Smooth muscle cell (in vitro differentiated cells): ENCODE measurements around the gene ST7L. TPM values are rescaled to one million over a fixed set of nuclear protein-coding genes. Genes with fewer than 3 reads are reported as not detected.

ENCODE experiments used
- DNase-seq: peaks from one replicate; lab custom pipeline; 2025; ENCODE audit not compliant: unreplicated experiment; lab: John Stamatoyannopoulos, UW
- H2AFZ ChIP-seq: fragments of 200-600 bp; sonication (generic); 2 replicates; pipeline ENCODE4 v1.6.0; 2016; ENCODE audit warnings: antibody characterized with exemption, low read depth, mild to moderate bottlenecking
- H3F3A ChIP-seq: fragments of 200-600 bp; sonication (generic); 2 replicates; pipeline ENCODE4 v1.6.0; 2017; ENCODE audit warnings: antibody characterized with exemption, low read depth
- H3K27ac ChIP-seq: fragments of 200-600 bp; sonication (generic); 2 replicates; pipeline ENCODE4 v1.5.1; 2016; ENCODE audit warnings: low read depth, mild to moderate bottlenecking
- H3K27me3 ChIP-seq: fragments of 200-600 bp; sonication (generic); 2 replicates; pipeline ENCODE4 v1.6.1; 2016; ENCODE audit warnings: low read depth, mild to moderate bottlenecking
- H3K36me3 ChIP-seq: fragments of 200-600 bp; sonication (generic); 2 replicates; pipeline ENCODE4 v1.5.1; 2016; ENCODE audit warnings: low read depth
- H3K4me1 ChIP-seq: fragments of 200-600 bp; sonication (generic); 2 replicates; pipeline ENCODE4 v1.5.1; 2016; ENCODE audit warnings: low read depth
- H3K4me2 ChIP-seq: fragments of 200-600 bp; sonication (generic); 2 replicates; pipeline ENCODE4 v1.6.0; 2016; ENCODE audit warnings: mild to moderate bottlenecking
- H3K4me3 ChIP-seq: fragments of 200-600 bp; sonication (generic); 2 replicates; pipeline ENCODE4 v1.5.1; 2016; ENCODE audit warnings: mild to moderate bottlenecking
- H3K79me2 ChIP-seq: fragments of 200-600 bp; sonication (generic); 2 replicates; pipeline ENCODE4 v1.6.0; 2016; ENCODE audit warnings: low read depth, mild to moderate bottlenecking
- H3K9ac ChIP-seq: fragments of 200-600 bp; sonication (generic); 2 replicates; pipeline ENCODE4 v1.6.0; 2016; ENCODE audit warnings: low read depth
- H3K9me3 ChIP-seq: fragments of 200-600 bp; sonication (generic); replicated peaks from 2 replicates; pipeline ENCODE4 v1.5.1; 2016; ENCODE audit warnings: low read depth
- H4K20me1 ChIP-seq: fragments of 200-600 bp; sonication (generic); 2 replicates; pipeline ENCODE4 v1.6.0; 2016; ENCODE audit warnings: low read depth
- WGBS: methylation state at CpG from one replicate; pipeline ENCODE4 v1.1.7; 2016; ENCODE audit warnings: low lambda C conversion rate; 5-methylcytosine and 5-hydroxymethylcytosine counted together
- polyA plus RNA-seq: library from polyadenylated mRNA; unstranded; fragments of >200 nt; fragmentation: Nextera tagmentation; extraction: Ambion mirVana; gene quantifications from 2 replicates; pipeline ENCODE4 v1.2.1, GENCODE V29; 2016
- total RNA-seq: library from RNA; depleted of rRNA; stranded (reverse); fragments of >200 nt; gene quantifications from 2 replicates; pipeline ENCODE4 v1.2.3, GENCODE V29; 2014
- TF ChIP-seq, protein P1 (sequence below): fragments of 200-600 bp; sonication (generic); IDR thresholded peaks from 2 replicates; pipeline ENCODE4 v1.5.1; 2017; ENCODE audit warnings: borderline replicate concordance, mild to moderate bottlenecking, antibody characterized with exemption; ENCODE audit not compliant: insufficient read depth, poor library complexity, severe bottlenecking

ST7L gene
- total and polyA plus RNA-seq, 2 experiments from 2014 or later, result 11.8 to 28.0 TPM

DNA sequence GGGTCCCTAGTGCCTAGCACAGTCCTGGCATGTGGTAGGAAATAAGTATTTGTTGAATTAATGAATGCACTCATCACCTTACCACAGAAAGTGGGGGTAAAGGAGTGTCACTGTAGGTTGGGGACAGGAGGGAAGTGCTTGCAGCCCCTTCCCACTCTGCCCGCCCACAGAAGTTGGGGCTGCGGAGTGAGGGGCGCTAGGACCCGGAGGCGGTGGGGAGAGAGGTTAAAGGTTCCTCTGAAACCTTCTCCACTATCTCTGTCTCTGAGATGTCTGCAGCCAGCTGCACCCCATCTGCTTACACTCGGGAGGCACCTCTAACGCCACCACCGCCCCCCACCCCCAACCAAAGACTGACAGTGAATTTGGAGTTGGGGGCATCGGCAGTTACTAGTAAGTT, 111.6 kb downstream of the ST7L start:
- 59% methylated on average over 9 of the region's 9 CpGs for WGBS
- H3K4me3 ChIP-seq, result no peak overlapping the region
- H3K9ac ChIP-seq, result no peak overlapping the region
- H3K36me3 ChIP-seq, result no peaks in the 10 kb centered on the region
- TF ChIP-seq, protein P1, sequence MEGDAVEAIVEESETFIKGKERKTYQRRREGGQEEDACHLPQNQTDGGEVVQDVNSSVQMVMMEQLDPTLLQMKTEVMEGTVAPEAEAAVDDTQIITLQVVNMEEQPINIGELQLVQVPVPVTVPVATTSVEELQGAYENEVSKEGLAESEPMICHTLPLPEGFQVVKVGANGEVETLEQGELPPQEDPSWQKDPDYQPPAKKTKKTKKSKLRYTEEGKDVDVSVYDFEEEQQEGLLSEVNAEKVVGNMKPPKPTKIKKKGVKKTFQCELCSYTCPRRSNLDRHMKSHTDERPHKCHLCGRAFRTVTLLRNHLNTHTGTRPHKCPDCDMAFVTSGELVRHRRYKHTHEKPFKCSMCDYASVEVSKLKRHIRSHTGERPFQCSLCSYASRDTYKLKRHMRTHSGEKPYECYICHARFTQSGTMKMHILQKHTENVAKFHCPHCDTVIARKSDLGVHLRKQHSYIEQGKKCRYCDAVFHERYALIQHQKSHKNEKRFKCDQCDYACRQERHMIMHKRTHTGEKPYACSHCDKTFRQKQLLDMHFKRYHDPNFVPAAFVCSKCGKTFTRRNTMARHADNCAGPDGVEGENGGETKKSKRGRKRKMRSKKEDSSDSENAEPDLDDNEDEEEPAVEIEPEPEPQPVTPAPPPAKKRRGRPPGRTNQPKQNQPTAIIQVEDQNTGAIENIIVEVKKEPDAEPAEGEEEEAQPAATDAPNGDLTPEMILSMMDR, result no peak
- no peaks in the 10 kb centered on the region for H4K20me1 ChIP-seq
- H3K9me3 ChIP-seq, result no peaks in the 10 kb centered on the region
- no peaks in the 10 kb centered on the region for H3F3A ChIP-seq
- no peak for DNase-seq
- no peak overlapping the region for H2AFZ ChIP-seq
- no peaks in the 10 kb centered on the region for H3K79me2 ChIP-seq
- peak overlapping the region; percentile 85 for H3K4me2 ChIP-seq
- H3K27ac ChIP-seq, result no peak overlapping the region
- peaks cover 18% of the 10 kb centered on the region for H3K4me1 ChIP-seq
- H3K27me3 ChIP-seq, result peaks cover 71% of the 10 kb centered on the region

GRCh38 chr1:112506731-112507130, 112.2 kb downstream of the ST7L start:
- Histone ChIP-seq H3K27me3 (peaks cover 71% of the 10 kb centered on the region), H3K9ac (no peak overlapping the region), H2AFZ (no peak overlapping the region), H3K4me3 (no peak overlapping the region), H3K9me3 (no peaks in the 10 kb centered on the region), H3F3A (no peaks in the 10 kb centered on the region), H3K4me1 (peaks cover 21% of the 10 kb centered on the region), H3K4me2 (no peak overlapping the region), H3K79me2 (no peaks in the 10 kb centered on the region), H4K20me1 (no peaks in the 10 kb centered on the region), H3K27ac (no peak overlapping the region), H3K36me3 (no peaks in the 10 kb centered on the region)
- DNase-seq, result no peak
- WGBS, result 93% methylated on average over 8 of the region's 8 CpGs
- TF ChIP-seq, protein P1, result no peak

DNA sequence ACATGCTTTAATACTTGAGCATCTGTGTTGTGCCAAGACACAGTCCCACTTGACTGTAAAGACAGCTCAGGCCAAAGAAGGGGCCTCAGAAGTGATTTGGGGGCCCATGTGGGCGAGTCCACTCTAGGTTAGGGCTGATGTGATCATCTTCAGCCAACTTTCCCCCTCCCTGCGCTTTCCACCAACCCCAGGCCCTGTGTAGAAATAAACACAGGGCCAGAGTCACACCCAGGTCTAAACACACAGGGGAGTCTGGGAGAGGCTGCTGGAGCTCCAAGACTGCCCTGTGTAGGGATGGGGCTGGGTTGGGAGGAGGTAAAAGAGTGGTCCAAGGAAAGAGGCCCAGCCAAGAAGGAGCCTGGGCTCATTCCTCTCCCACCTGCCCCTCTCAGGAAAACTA, 112.6 kb downstream of the ST7L start:
- no peak overlapping the region for H3K4me2 ChIP-seq
- peaks cover 73% of the 10 kb centered on the region for H3K27me3 ChIP-seq
- no peak overlapping the region for H3K4me3 ChIP-seq
- H3K79me2 ChIP-seq, result no peaks in the 10 kb centered on the region
- H3K4me1 ChIP-seq, result peaks cover 21% of the 10 kb centered on the region
- TF ChIP-seq, protein P1, result no peak
- H3F3A ChIP-seq, result no peaks in the 10 kb centered on the region
- H3K27ac ChIP-seq, result no peak overlapping the region
- no peak overlapping the region for H3K9ac ChIP-seq
- no peaks in the 10 kb centered on the region for H3K9me3 ChIP-seq
- H4K20me1 ChIP-seq, result no peaks in the 10 kb centered on the region
- DNase-seq, result no peak
- H2AFZ ChIP-seq, result no peak overlapping the region
- 92% methylated on average over 2 of the region's 2 CpGs for WGBS
- H3K36me3 ChIP-seq, result no peaks in the 10 kb centered on the region

GRCh38 chr1:112505878-112506277, 113.1 kb downstream of the ST7L start:
- H4K20me1 ChIP-seq, result no peaks in the 10 kb centered on the region
- H3K79me2 ChIP-seq, result no peaks in the 10 kb centered on the region
- TF ChIP-seq, protein P1, result no peak
- H3K36me3 ChIP-seq, result no peaks in the 10 kb centered on the region
- WGBS, result 93% methylated on average over 3 of the region's 3 CpGs
- DNase-seq, result no peak
- H3K9ac ChIP-seq, result no peak overlapping the region
- no peaks in the 10 kb centered on the region for H3K9me3 ChIP-seq
- H3F3A ChIP-seq, result no peaks in the 10 kb centered on the region
- no peak overlapping the region for H3K27ac ChIP-seq
- H3K27me3 ChIP-seq, result peaks cover 74% of the 10 kb centered on the region
- no peak overlapping the region for H3K4me3 ChIP-seq
- no peak overlapping the region for H3K4me2 ChIP-seq
- no peak overlapping the region for H2AFZ ChIP-seq
- peaks cover 21% of the 10 kb centered on the region for H3K4me1 ChIP-seq
